Keratinocyte (primary cell): ENCODE data around the gene CNGA1. TPM values are rescaled to one million over a fixed set of nuclear protein-coding genes. Genes with fewer than 3 reads are reported as not detected.

Experiments
- DNase-seq: peaks from one replicate; pipeline ENCODE4 v3.0.0-alpha.2; 2011; ENCODE audit warnings: low read depth, missing footprints, low spot score
- FAIRE-seq: peaks from 2 replicates; lab custom pipeline; 2011; peaks lifted over from hg19 to GRCh38; lab: Jason Lieb, UNC
- H2AFZ ChIP-seq: 2 replicates; pipeline ENCODE4 v1.6.0; 2012; ENCODE audit warnings: low read length, control low read depth, inconsistent platforms; ENCODE audit not compliant: control insufficient read depth
- H3K27ac ChIP-seq: 2 replicates; pipeline ENCODE4 v1.5.1; 2011; ENCODE audit warnings: low read length; ENCODE audit not compliant: control insufficient read depth, insufficient read depth
- H3K27me3 ChIP-seq: 3 replicates; pipeline ENCODE4 v1.6.0; 2011; ENCODE audit warnings: low read length; ENCODE audit not compliant: control insufficient read depth, insufficient read depth; ENCODE audit errors: extremely low read depth
- H3K36me3 ChIP-seq, 2 experiments: 2 replicates in 1 of 2; 3 replicates in 1 of 2; pipeline ENCODE4 v1.5.1; 2011; ENCODE audit warnings: low read length in 2 of 2, mild to moderate bottlenecking in 1 of 2; ENCODE audit not compliant: control insufficient read depth in 2 of 2, insufficient read depth in 2 of 2; ENCODE audit errors: extremely low read depth in 1 of 2
- H3K4me1 ChIP-seq: 3 replicates; pipeline ENCODE4 v1.5.1; 2011; ENCODE audit warnings: low read length; ENCODE audit not compliant: control insufficient read depth, insufficient read depth; ENCODE audit errors: extremely low read depth
- H3K4me2 ChIP-seq: 3 replicates; pipeline ENCODE4 v1.6.0; 2011; ENCODE audit warnings: low read depth, low read length; ENCODE audit not compliant: control insufficient read depth, insufficient read depth; ENCODE audit errors: extremely low read depth
- H3K4me3 ChIP-seq, 3 experiments: fragments of 200-600 bp in 1 of 3; sonication (generic) in 1 of 3; 2 replicates in 2 of 3; 3 replicates in 1 of 3; pipeline ENCODE4 v1.5.1; 2011 to 2016; ENCODE audit warnings: low read length in 3 of 3, mild to moderate bottlenecking in 3 of 3, control low read depth in 2 of 3, inconsistent platforms in 1 of 3, low read depth in 1 of 3, mixed read lengths in 1 of 3, mixed run types in 1 of 3, moderate library complexity in 1 of 3; ENCODE audit not compliant: control insufficient read depth in 2 of 3, insufficient read depth in 2 of 3; ENCODE audit errors: extremely low read depth in 1 of 3
- H3K79me2 ChIP-seq: 2 replicates; pipeline ENCODE4 v1.6.0; 2012; ENCODE audit warnings: low read length; ENCODE audit not compliant: control insufficient read depth, insufficient read depth
- H3K9ac ChIP-seq: 3 replicates; pipeline ENCODE4 v1.6.0; 2011; ENCODE audit warnings: low read length; ENCODE audit not compliant: control insufficient read depth, insufficient read depth; ENCODE audit errors: extremely low read depth
- H3K9me1 ChIP-seq: 3 replicates; pipeline ENCODE4 v1.6.0; 2011; ENCODE audit warnings: low read length; ENCODE audit not compliant: control insufficient read depth, insufficient read depth; ENCODE audit errors: extremely low read depth
- H3K9me3 ChIP-seq: 2 replicates; pipeline ENCODE4 v1.5.1; 2012; ENCODE audit warnings: low read depth, low read length; ENCODE audit not compliant: control insufficient read depth
- H4K20me1 ChIP-seq: 3 replicates; pipeline ENCODE4 v1.6.0; 2011; ENCODE audit warnings: low read length; ENCODE audit not compliant: control insufficient read depth, insufficient read depth; ENCODE audit errors: extremely low read depth
- CTCF ChIP-seq, 3 experiments: IDR thresholded peaks in 1 of 3; conservative IDR thresholded peaks in 1 of 3; optimal IDR thresholded peaks in 1 of 3; 2 replicates in 2 of 3; 3 replicates in 1 of 3; pipeline versions ENCODE3 to v1.5.1; 2011; ENCODE audit warnings: low read length in 3 of 3, mild to moderate bottlenecking in 3 of 3, moderate library complexity in 2 of 3, control low read depth in 1 of 3, inconsistent platforms in 1 of 3; ENCODE audit not compliant: insufficient read depth in 2 of 3; ENCODE audit errors: extremely low read depth in 1 of 3
- EZH2 ChIP-seq: IDR thresholded peaks from one replicate; pipeline ENCODE4 v1.6.1; 2012; ENCODE audit warnings: inconsistent platforms, mild to moderate bottlenecking, low read length, moderate library complexity
- dilution Hi-C: fragments of 300-500 bp; cut with MboI; formaldehyde crosslinking; loops from one replicate; pipeline ENCODE4 v1.7.0; 2020; ENCODE audit warnings: low sequenced_read_pairs; ENCODE audit not compliant: extremely low pct_ligation_motif_present
- polyA plus RNA-seq, 5 experiments: library from polyadenylated mRNA; depleted of rRNA in 3 of 5; stranded (reverse) in 3 of 5; stranded (forward) in 1 of 5; unstranded in 1 of 5; fragments of >200 nt; gene quantifications; 1 replicate in 1 of 5; 2 replicates in 3 of 5; 3 replicates in 1 of 5; pipeline versions ENCODE4 v1.2.1 to v1.2.3, GENCODE V29; 2011 to 2012; ENCODE audit warnings: missing spikeins in 2 of 5, low read depth in 1 of 5, low replicate concordance in 1 of 5

The CNGA1 gene
- polyA plus RNA-seq, 1 donor (not counting 4 experiments of a cell fraction or from before 2014, with no cell fraction given) = 0.58 TPM

- dilution Hi-C loops = no loop called here
- H3K36me3 ChIP-seq = peaks cover 3 to 7% of the 10 kb centered on the region in 2 experiments
- H2AFZ ChIP-seq = no peak overlapping the region
- DNase-seq (no peak), FAIRE-seq (no peak)
- no peak overlapping the region for H3K9ac ChIP-seq
- H3K79me2 ChIP-seq = no peaks in the 10 kb centered on the region
- H4K20me1 ChIP-seq = no peaks in the 10 kb centered on the region
- H3K27me3 ChIP-seq = no peaks in the 10 kb centered on the region
- H3K4me2 ChIP-seq = no peak overlapping the region
- no peak overlapping the region for H3K4me3 ChIP-seq
- TF ChIP-seq CTCF (optimal IDR thresholded peaks at IDR 0.05 in 1 of 3, IDR thresholded peaks at IDR 0.05 in 1 of 3, conservative IDR thresholded peaks at IDR 0.05 in 1 of 3; ENCODE audit: extremely low read depth in 1 of 3, insufficient read depth in 2 of 3, low read length in 3 of 3) (no peak), EZH2 (no peak)
- no peaks in the 10 kb centered on the region for H3K4me1 ChIP-seq
- no peaks in the 10 kb centered on the region for H3K9me1 ChIP-seq
- no peaks in the 10 kb centered on the region for H3K9me3 ChIP-seq
- H3K27ac ChIP-seq = no peak overlapping the region
Measured at GRCh38 chr4:48033412-48033811, 16.9 kb upstream of the CNGA1 start.

- no peak for TF ChIP-seq CTCF (optimal IDR thresholded peaks at IDR 0.05 in 1 of 3, IDR thresholded peaks at IDR 0.05 in 1 of 3, conservative IDR thresholded peaks at IDR 0.05 in 1 of 3; ENCODE audit: extremely low read depth in 1 of 3, insufficient read depth in 2 of 3, low read length in 3 of 3)
- TF ChIP-seq EZH2 = no peak
- dilution Hi-C loops = no loop called here
- Histone ChIP-seq H3K27me3 (no peaks in the 10 kb centered on the region), H3K9ac (no peak overlapping the region), H3K4me1 (no peaks in the 10 kb centered on the region), H3K36me3 (peaks cover 3 to 7% of the 10 kb centered on the region in 2 experiments), H2AFZ (no peak overlapping the region), H3K27ac (no peak overlapping the region), H3K4me2 (no peak overlapping the region), H3K9me1 (no peaks in the 10 kb centered on the region), H4K20me1 (no peaks in the 10 kb centered on the region), H3K9me3 (no peaks in the 10 kb centered on the region), H3K79me2 (no peaks in the 10 kb centered on the region), H3K4me3 (no peak overlapping the region)
- DNase-seq (no peak), FAIRE-seq (no peak)
Measured at GRCh38 chr4:48032721-48033120, 16.2 kb upstream of the CNGA1 start.
